Measurements from ENCODE around the gene TULP3. TPM values are rescaled to one million over a fixed set of nuclear protein-coding genes. Genes with fewer than 3 reads are reported as not detected.

Gene TULP3
- total RNA-seq, 1 donor from 2014 or later: 7.0 TPM

DNA sequence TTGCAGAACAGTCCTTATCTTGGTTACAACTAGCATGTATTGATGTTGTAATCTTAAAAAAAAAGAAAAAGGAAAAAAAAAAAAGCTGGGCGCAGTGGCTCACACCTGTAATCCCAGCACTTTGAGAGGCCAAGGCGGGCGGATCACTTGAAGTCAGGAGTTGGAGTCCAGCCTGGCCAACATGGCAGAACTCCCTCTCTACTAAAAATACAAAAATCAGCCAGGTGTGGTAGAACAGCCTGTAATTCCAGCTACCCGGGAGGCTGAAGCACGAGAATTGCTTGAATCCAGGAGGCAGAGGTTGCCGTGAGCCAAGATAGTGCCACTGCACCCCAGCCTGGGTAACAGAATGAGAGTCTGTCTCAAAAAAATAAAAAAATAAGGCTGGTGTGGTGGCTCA, 42.9 kb downstream of the TULP3 start:
- H3K27me3 Mint-ChIP-seq: no peaks in the 10 kb centered on the region
- H3K4me1 Mint-ChIP-seq: peaks cover 2% of the 10 kb centered on the region
- TF ChIP-seq, protein P1, sequence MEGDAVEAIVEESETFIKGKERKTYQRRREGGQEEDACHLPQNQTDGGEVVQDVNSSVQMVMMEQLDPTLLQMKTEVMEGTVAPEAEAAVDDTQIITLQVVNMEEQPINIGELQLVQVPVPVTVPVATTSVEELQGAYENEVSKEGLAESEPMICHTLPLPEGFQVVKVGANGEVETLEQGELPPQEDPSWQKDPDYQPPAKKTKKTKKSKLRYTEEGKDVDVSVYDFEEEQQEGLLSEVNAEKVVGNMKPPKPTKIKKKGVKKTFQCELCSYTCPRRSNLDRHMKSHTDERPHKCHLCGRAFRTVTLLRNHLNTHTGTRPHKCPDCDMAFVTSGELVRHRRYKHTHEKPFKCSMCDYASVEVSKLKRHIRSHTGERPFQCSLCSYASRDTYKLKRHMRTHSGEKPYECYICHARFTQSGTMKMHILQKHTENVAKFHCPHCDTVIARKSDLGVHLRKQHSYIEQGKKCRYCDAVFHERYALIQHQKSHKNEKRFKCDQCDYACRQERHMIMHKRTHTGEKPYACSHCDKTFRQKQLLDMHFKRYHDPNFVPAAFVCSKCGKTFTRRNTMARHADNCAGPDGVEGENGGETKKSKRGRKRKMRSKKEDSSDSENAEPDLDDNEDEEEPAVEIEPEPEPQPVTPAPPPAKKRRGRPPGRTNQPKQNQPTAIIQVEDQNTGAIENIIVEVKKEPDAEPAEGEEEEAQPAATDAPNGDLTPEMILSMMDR (IDR thresholded peaks at IDR 0.05): no peak
- no peaks in the 10 kb centered on the region for H3K9me3 Mint-ChIP-seq
- ATAC-seq (ENCODE audit: low read depth): no peak
- DNase-seq: no peak
- no peak overlapping the region for H3K4me3 Mint-ChIP-seq
- no peak overlapping the region for H3K27ac Mint-ChIP-seq
- ChIA-PET CTCF (no interaction called here), POLR2A (no interaction called here)
- H3K36me3 Mint-ChIP-seq (ENCODE audit: low read depth): peaks cover 62% of the 10 kb centered on the region
- intact Hi-C loops (cut with micrococcal nuclease): no loop called here

DNA sequence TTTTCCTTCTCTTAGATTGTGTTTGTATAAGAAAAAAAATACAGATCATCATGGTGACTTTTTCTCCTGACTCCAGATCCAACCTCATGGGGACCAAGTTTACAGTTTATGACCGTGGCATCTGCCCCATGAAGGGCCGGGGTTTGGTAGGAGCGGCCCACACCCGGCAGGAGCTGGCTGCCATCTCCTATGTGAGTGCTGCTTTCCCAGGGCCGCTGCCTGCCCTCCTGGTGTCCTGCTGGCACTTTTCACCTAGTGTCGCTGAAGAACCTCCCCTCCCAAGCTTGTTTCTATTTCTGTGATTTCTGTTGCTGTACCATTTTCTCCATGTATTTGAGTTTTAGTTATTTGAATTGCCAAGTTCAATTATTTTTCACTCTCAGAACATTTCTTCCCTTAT, 43.7 kb downstream of the TULP3 start:
- peaks cover 68% of the 10 kb centered on the region for H3K36me3 Mint-ChIP-seq (ENCODE audit: low read depth)
- H3K27ac Mint-ChIP-seq: no peak overlapping the region
- H3K4me3 Mint-ChIP-seq: no peak overlapping the region
- intact Hi-C loops (cut with micrococcal nuclease): no loop called here
- H3K4me1 Mint-ChIP-seq: peaks cover 2% of the 10 kb centered on the region
- DNase-seq: no peak
- TF ChIP-seq, protein P1 (IDR thresholded peaks at IDR 0.05): no peak
- H3K9me3 Mint-ChIP-seq: no peaks in the 10 kb centered on the region
- H3K27me3 Mint-ChIP-seq: no peaks in the 10 kb centered on the region
- no peak for ATAC-seq (ENCODE audit: low read depth)
- CTCF ChIA-PET: no interaction called here
- POLR2A ChIA-PET: no interaction called here

DNA sequence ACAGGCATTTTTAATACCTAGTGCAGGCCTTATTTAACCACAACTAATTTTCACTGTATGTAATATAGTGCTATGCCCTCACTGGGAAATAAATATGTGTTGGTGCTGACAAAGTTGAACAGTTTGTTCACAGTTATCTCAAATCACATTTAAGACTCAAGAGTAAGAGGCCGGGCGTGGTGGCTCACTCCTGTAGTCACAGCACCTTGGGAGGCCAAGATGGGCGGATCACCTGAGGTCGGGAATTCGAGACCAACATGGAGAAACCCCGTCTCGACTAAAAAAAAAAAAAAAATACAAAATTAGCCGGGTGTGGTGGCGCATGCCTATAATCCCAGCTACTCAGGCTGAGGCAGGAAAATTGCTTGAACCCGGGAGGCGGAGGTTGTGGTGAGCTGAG, 45.6 kb downstream of the TULP3 start:
- TF ChIP-seq, protein P1 (IDR thresholded peaks at IDR 0.05): no peak
- ChIA-PET POLR2A (interaction anchor here (0.6 kb wide), 1 partner anchor 58 kb away, joined by 3 read pairs; no protein-coding TSS in a partner anchor), CTCF (no interaction called here)
- peaks cover 69% of the 10 kb centered on the region for H3K36me3 Mint-ChIP-seq (ENCODE audit: low read depth)
- H3K4me1 Mint-ChIP-seq: peaks cover 2% of the 10 kb centered on the region
- H3K4me3 Mint-ChIP-seq: no peak overlapping the region
- ATAC-seq (ENCODE audit: low read depth): no peak
- H3K27ac Mint-ChIP-seq: no peak overlapping the region
- DNase-seq: no peak
- H3K9me3 Mint-ChIP-seq: no peaks in the 10 kb centered on the region
- H3K27me3 Mint-ChIP-seq: no peaks in the 10 kb centered on the region
- intact Hi-C loops (cut with micrococcal nuclease): no loop called here

DNA sequence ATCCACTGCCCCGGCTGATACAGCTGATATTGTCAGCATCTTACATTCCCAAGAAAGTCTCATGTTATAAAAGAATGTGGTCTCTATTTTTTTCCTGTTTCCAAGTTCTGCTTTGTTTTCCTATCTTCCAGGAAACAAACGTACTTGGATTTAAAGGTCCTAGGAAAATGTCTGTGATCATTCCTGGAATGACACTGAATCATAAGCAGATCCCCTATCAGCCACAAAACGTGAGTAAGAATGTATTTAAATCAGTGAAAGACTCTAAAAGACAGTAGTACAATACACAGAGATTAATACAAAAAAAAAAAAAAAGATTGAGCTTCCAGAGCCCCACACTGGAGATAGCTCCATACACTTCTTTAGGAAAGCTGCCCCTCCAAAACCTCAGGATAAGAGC, 46.8 kb downstream of the TULP3 start:
- H3K36me3 Mint-ChIP-seq (ENCODE audit: low read depth): peaks cover 60% of the 10 kb centered on the region
- CTCF ChIA-PET: no interaction called here
- DNase-seq (no peak), ATAC-seq (ENCODE audit: low read depth) (no peak)
- H3K4me1 Mint-ChIP-seq: peaks cover 2% of the 10 kb centered on the region
- H3K27me3 Mint-ChIP-seq: no peaks in the 10 kb centered on the region
- intact Hi-C loops (cut with micrococcal nuclease): no loop called here
- TF ChIP-seq, protein P1 (IDR thresholded peaks at IDR 0.05): no peak
- H3K27ac Mint-ChIP-seq: no peak overlapping the region
- no peak overlapping the region for H3K4me3 Mint-ChIP-seq
- POLR2A ChIA-PET: no interaction called here
- H3K9me3 Mint-ChIP-seq: no peaks in the 10 kb centered on the region

DNA sequence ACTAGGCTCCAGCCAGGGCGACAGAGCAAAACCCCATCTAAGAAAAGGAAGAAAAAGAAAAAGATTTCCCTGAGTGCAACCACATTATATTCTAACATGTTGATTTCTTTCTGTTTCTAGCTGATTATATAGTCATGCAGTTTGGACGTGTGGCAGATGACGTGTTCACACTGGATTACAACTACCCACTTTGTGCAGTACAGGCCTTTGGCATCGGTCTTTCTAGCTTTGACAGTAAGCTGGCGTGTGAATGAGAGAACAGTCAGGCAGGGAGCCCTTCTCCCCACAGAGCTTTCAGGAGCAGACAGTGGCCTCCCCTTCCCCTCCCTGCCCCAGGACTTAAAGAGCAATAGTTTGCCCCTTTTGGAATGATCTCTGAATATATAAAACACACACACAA, 48.5 kb downstream of the TULP3 start:
- ATAC-seq (ENCODE audit: low read depth) (no peak), DNase-seq (no peak)
- H3K36me3 Mint-ChIP-seq (ENCODE audit: low read depth): peaks cover 49% of the 10 kb centered on the region
- no peak overlapping the region for H3K4me3 Mint-ChIP-seq
- ChIA-PET CTCF (no interaction called here), POLR2A (no interaction called here)
- no peaks in the 10 kb centered on the region for H3K9me3 Mint-ChIP-seq
- no peak overlapping the region for H3K27ac Mint-ChIP-seq
- H3K27me3 Mint-ChIP-seq: no peaks in the 10 kb centered on the region
- intact Hi-C loops (cut with micrococcal nuclease): no loop called here
- H3K4me1 Mint-ChIP-seq: peaks cover 2% of the 10 kb centered on the region
- TF ChIP-seq, protein P1 (IDR thresholded peaks at IDR 0.05): no peak

Data from activated B cell treated with CpG ODN at 0.5 μM for 24 hours (primary cell).